ENCODE data around the gene MTCL3.
A peak's percentile ranks its signal among the peaks of the same experiment; 100 is the strongest.

The MTCL3 gene

GRCh38 chr6:127547904-127548649, 28.9 kb upstream of the MTCL3 start:
- peaks cover 3% of the 10 kb centered on the region for H3K27me3 ChIP-seq
- H3K9me3 ChIP-seq, result no peaks in the 10 kb centered on the region
- H3K27ac ChIP-seq, result no peak overlapping the region
- no peaks in the 10 kb centered on the region for H3K36me3 ChIP-seq
- in situ Hi-C loops (cut with MboI; ENCODE audit: low pct_ligation_motif_present in 1 of 4, low pct_unique_long_range_greater_than_20kb in 1 of 4, low sequenced_read_pairs in 3 of 4) (loop anchor here in 2 of 4 donors (5.0 to 10.0 kb wide), 2 partner anchors 86 to 243 kb away; no protein-coding TSS in a partner anchor), intact Hi-C loops (cut with DNase I; ENCODE audit: low total_unique reads) (no loop called here)
- no peaks in the 10 kb centered on the region for H3K4me1 ChIP-seq
- no peak for DNase-seq
- TF ChIP-seq CTCF (IDR thresholded peaks at IDR 0.05), result no peak
- TF ChIP-seq POLR2A (IDR thresholded peaks at IDR 0.05), result no peak
- no peak for TF ChIP-seq EP300 (IDR thresholded peaks at IDR 0.05; ENCODE audit: low read depth)
- no peak for TF ChIP-seq POLR2AphosphoS5 (IDR thresholded peaks at IDR 0.05)
- WGBS, 2 donors (ENCODE audit: low coverage in 1 of 2), result 45 to 46% methylated on average over 2 of the region's 2 CpGs
- H3K4me3 ChIP-seq, result no peak overlapping the region

GRCh38 chr6:127547215-127547614, 28.1 kb upstream of the MTCL3 start:
- H3K36me3 ChIP-seq, result no peaks in the 10 kb centered on the region
- 0 to 33% methylated on average over 1 of the region's 1 CpG for WGBS, 2 donors (ENCODE audit: low coverage in 1 of 2)

GRCh38 chr6:127539272-127539671, 20.1 kb upstream of the MTCL3 start:
- peak; percentile 35 to 43 (median 37) for TF ChIP-seq CTCF (IDR thresholded peaks at IDR 0.05)
- TF ChIP-seq POLR2AphosphoS5 (IDR thresholded peaks at IDR 0.05), result no peak
- in situ Hi-C loops (cut with MboI; ENCODE audit: low pct_ligation_motif_present in 1 of 4, low pct_unique_long_range_greater_than_20kb in 1 of 4, low sequenced_read_pairs in 3 of 4) (loop anchor here in 1 of 4 donors (5.0 kb wide), 1 partner anchor 72 kb away; no protein-coding TSS in a partner anchor), intact Hi-C loops (cut with DNase I; ENCODE audit: low total_unique reads) (loop anchor here (5.0 kb wide), 1 partner anchor 237 kb away; no protein-coding TSS in a partner anchor)
- Histone ChIP-seq H3K27ac (no peak overlapping the region), H3K9me3 (no peaks in the 10 kb centered on the region), H3K27me3 (no peaks in the 10 kb centered on the region), H3K36me3 (no peaks in the 10 kb centered on the region), H3K4me3 (no peak overlapping the region), H3K4me1 (no peaks in the 10 kb centered on the region)
- no peak for DNase-seq
- 22 to 27% methylated on average over 2 of the region's 2 CpGs for WGBS, 2 donors (ENCODE audit: low coverage in 1 of 2)

More at GRCh38 chr6:127547215-127547614, 28.1 kb upstream of the MTCL3 start:
- H3K4me3 ChIP-seq, result no peak overlapping the region
- DNase-seq, result no peak
- intact Hi-C loops (cut with DNase I; ENCODE audit: low total_unique reads) (no loop called here), in situ Hi-C loops (cut with MboI; ENCODE audit: low pct_ligation_motif_present in 1 of 4, low pct_unique_long_range_greater_than_20kb in 1 of 4, low sequenced_read_pairs in 3 of 4) (loop anchor here in 2 of 4 donors (5.0 to 10.0 kb wide), 2 partner anchors 85 to 242 kb away; no protein-coding TSS in a partner anchor)
- peaks cover 3% of the 10 kb centered on the region for H3K27me3 ChIP-seq
- no peaks in the 10 kb centered on the region for H3K9me3 ChIP-seq
- H3K4me1 ChIP-seq, result no peaks in the 10 kb centered on the region
- TF ChIP-seq POLR2A (IDR thresholded peaks at IDR 0.05), result no peak
- TF ChIP-seq POLR2AphosphoS5 (IDR thresholded peaks at IDR 0.05), result no peak
- no peak for TF ChIP-seq CTCF (IDR thresholded peaks at IDR 0.05)
- TF ChIP-seq EP300 (IDR thresholded peaks at IDR 0.05; ENCODE audit: low read depth), result no peak
- no peak overlapping the region for H3K27ac ChIP-seq

- no peak for TF ChIP-seq POLR2AphosphoS5 (IDR thresholded peaks at IDR 0.05)
- no peak for TF ChIP-seq EP300 (IDR thresholded peaks at IDR 0.05; ENCODE audit: low read depth)
- no peak for TF ChIP-seq CTCF (IDR thresholded peaks at IDR 0.05)
- TF ChIP-seq POLR2A (IDR thresholded peaks at IDR 0.05), result no peak
- Histone ChIP-seq H3K36me3 (no peaks in the 10 kb centered on the region), H3K4me3 (no peak overlapping the region), H3K9me3 (no peaks in the 10 kb centered on the region), H3K27me3 (no peaks in the 10 kb centered on the region), H3K4me1 (no peaks in the 10 kb centered on the region), H3K27ac (no peak overlapping the region)
- WGBS, 2 donors (ENCODE audit: low coverage in 1 of 2), result 41 to 53% methylated on average over 2 of the region's 2 CpGs
- intact Hi-C loops (cut with DNase I; ENCODE audit: low total_unique reads), result loop anchor here (5.0 kb wide), 1 partner anchor 237 kb away; no protein-coding TSS in a partner anchor
- no peak for DNase-seq
- in situ Hi-C loops (cut with MboI; ENCODE audit: low pct_ligation_motif_present in 1 of 4, low pct_unique_long_range_greater_than_20kb in 1 of 4, low sequenced_read_pairs in 3 of 4), result loop anchor here in 1 of 4 donors (5.0 kb wide), 1 partner anchor 72 kb away; no protein-coding TSS in a partner anchor
Measured at GRCh38 chr6:127538750-127539264, 19.7 kb upstream of the MTCL3 start.
